ENCODE measurements around the gene SIK3.

DNA sequence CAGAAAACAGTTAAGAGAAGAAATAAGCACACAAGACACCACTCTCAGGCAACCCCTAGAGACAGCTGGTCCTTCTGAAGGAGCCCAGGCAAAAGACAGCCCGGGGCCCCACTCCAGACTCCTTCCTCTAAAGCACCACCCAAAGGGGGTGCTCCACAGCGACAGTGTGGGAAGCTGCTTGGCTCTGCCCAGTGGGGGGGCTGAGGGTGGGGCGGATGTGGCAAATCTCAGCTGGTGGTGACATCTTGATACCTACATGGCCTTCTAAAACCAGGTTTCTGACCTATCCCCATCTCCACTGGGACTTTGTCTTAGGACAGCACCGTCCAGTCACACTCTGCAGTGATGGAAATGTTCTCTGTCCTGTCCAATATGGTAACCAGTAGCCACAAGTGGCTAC, 250.6 kb downstream of the SIK3 start:
- TF ChIP-seq, protein P1, sequence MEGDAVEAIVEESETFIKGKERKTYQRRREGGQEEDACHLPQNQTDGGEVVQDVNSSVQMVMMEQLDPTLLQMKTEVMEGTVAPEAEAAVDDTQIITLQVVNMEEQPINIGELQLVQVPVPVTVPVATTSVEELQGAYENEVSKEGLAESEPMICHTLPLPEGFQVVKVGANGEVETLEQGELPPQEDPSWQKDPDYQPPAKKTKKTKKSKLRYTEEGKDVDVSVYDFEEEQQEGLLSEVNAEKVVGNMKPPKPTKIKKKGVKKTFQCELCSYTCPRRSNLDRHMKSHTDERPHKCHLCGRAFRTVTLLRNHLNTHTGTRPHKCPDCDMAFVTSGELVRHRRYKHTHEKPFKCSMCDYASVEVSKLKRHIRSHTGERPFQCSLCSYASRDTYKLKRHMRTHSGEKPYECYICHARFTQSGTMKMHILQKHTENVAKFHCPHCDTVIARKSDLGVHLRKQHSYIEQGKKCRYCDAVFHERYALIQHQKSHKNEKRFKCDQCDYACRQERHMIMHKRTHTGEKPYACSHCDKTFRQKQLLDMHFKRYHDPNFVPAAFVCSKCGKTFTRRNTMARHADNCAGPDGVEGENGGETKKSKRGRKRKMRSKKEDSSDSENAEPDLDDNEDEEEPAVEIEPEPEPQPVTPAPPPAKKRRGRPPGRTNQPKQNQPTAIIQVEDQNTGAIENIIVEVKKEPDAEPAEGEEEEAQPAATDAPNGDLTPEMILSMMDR (IDR thresholded peaks at IDR 0.05), result no peak
- TF ChIP-seq POLR2A (IDR thresholded peaks at IDR 0.05), result no peak

Data from heart left ventricle (tissue), 13 donors.